ENCODE measurements around the gene CALN1. TPM values are rescaled to one million over a fixed set of nuclear protein-coding genes. Genes with fewer than 3 reads are reported as not detected.

Gene CALN1
- polyA plus RNA-seq, 1 donor from 2014 or later, result 7.8 TPM

- H3K9me3 ChIP-seq (ENCODE audit: low read length), result no peaks in the 10 kb centered on the region
- no peaks in the 10 kb centered on the region for H3F3A ChIP-seq (ENCODE audit: insufficient read depth, low read length, poor library complexity, severe bottlenecking)
- H2AFZ ChIP-seq (ENCODE audit: low read depth, low read length), result no peak overlapping the region
- no peak overlapping the region for H3K9ac ChIP-seq (ENCODE audit: low read length)
- no peaks in the 10 kb centered on the region for H3K27me3 ChIP-seq (ENCODE audit: insufficient read depth, low read depth, low read length)
- no peaks in the 10 kb centered on the region for H4K20me1 ChIP-seq (ENCODE audit: insufficient read depth)
- TF ChIP-seq TAF1 (IDR thresholded peaks at IDR 0.05; ENCODE audit: low read depth), result no peak
- no peak for TF ChIP-seq RAD21 (conservative IDR thresholded peaks at IDR 0.05)
- H3K9me2 ChIP-seq (ENCODE audit: insufficient read depth, low read length), result no peaks in the 10 kb centered on the region
- H3K27ac ChIP-seq (ENCODE audit: low read length), result no peak overlapping the region
- no peaks in the 10 kb centered on the region for H3K79me2 ChIP-seq (replicated peaks; ENCODE audit: insufficient read depth, low read length)
- no peaks in the 10 kb centered on the region for H3K36me3 ChIP-seq (ENCODE audit: insufficient read depth, low read length)
- H3K4me2 ChIP-seq (ENCODE audit: low read length), result no peak overlapping the region
- H3K4me3 ChIP-seq (ENCODE audit: low read length), result no peak overlapping the region
Observed at GRCh38 chr7:71851776-71852498, 560.2 kb downstream of the CALN1 start.

GRCh38 chr7:71846160-71846559 is 566.0 kb downstream of the CALN1 start:
- Histone ChIP-seq H3K9me3 (ENCODE audit: low read length) (no peaks in the 10 kb centered on the region), H3K36me3 (ENCODE audit: insufficient read depth, low read length) (no peaks in the 10 kb centered on the region), H3F3A (ENCODE audit: insufficient read depth, low read length, poor library complexity, severe bottlenecking) (no peaks in the 10 kb centered on the region), H3K27ac (ENCODE audit: low read length) (no peak overlapping the region), H3K4me3 (ENCODE audit: low read length) (no peak overlapping the region), H2AFZ (ENCODE audit: low read depth, low read length) (no peak overlapping the region), H3K4me2 (ENCODE audit: low read length) (no peak overlapping the region), H3K79me2 (replicated peaks; ENCODE audit: insufficient read depth, low read length) (no peaks in the 10 kb centered on the region), H3K27me3 (ENCODE audit: insufficient read depth, low read depth, low read length) (no peaks in the 10 kb centered on the region), H3K9ac (ENCODE audit: low read length) (no peak overlapping the region), H4K20me1 (ENCODE audit: insufficient read depth) (no peaks in the 10 kb centered on the region), H3K9me2 (ENCODE audit: insufficient read depth, low read length) (no peaks in the 10 kb centered on the region)
- TF ChIP-seq RAD21 (conservative IDR thresholded peaks at IDR 0.05) (no peak), SMC3 (conservative IDR thresholded peaks at IDR 0.05; ENCODE audit: poor library complexity) (no peak), POLR2AphosphoS5 (IDR thresholded peaks at IDR 0.05) (no peak), EP300 (conservative IDR thresholded peaks at IDR 0.05; ENCODE audit: poor library complexity, severe bottlenecking) (no peak)
- TF ChIP-seq, protein P1, sequence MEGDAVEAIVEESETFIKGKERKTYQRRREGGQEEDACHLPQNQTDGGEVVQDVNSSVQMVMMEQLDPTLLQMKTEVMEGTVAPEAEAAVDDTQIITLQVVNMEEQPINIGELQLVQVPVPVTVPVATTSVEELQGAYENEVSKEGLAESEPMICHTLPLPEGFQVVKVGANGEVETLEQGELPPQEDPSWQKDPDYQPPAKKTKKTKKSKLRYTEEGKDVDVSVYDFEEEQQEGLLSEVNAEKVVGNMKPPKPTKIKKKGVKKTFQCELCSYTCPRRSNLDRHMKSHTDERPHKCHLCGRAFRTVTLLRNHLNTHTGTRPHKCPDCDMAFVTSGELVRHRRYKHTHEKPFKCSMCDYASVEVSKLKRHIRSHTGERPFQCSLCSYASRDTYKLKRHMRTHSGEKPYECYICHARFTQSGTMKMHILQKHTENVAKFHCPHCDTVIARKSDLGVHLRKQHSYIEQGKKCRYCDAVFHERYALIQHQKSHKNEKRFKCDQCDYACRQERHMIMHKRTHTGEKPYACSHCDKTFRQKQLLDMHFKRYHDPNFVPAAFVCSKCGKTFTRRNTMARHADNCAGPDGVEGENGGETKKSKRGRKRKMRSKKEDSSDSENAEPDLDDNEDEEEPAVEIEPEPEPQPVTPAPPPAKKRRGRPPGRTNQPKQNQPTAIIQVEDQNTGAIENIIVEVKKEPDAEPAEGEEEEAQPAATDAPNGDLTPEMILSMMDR (IDR thresholded peaks at IDR 0.05; ENCODE audit: poor library complexity, severe bottlenecking), result no peak
- TF ChIP-seq, protein P2, sequence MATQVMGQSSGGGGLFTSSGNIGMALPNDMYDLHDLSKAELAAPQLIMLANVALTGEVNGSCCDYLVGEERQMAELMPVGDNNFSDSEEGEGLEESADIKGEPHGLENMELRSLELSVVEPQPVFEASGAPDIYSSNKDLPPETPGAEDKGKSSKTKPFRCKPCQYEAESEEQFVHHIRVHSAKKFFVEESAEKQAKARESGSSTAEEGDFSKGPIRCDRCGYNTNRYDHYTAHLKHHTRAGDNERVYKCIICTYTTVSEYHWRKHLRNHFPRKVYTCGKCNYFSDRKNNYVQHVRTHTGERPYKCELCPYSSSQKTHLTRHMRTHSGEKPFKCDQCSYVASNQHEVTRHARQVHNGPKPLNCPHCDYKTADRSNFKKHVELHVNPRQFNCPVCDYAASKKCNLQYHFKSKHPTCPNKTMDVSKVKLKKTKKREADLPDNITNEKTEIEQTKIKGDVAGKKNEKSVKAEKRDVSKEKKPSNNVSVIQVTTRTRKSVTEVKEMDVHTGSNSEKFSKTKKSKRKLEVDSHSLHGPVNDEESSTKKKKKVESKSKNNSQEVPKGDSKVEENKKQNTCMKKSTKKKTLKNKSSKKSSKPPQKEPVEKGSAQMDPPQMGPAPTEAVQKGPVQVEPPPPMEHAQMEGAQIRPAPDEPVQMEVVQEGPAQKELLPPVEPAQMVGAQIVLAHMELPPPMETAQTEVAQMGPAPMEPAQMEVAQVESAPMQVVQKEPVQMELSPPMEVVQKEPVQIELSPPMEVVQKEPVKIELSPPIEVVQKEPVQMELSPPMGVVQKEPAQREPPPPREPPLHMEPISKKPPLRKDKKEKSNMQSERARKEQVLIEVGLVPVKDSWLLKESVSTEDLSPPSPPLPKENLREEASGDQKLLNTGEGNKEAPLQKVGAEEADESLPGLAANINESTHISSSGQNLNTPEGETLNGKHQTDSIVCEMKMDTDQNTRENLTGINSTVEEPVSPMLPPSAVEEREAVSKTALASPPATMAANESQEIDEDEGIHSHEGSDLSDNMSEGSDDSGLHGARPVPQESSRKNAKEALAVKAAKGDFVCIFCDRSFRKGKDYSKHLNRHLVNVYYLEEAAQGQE (IDR thresholded peaks at IDR 0.05; ENCODE audit: borderline replicate concordance), result no peak

DNA sequence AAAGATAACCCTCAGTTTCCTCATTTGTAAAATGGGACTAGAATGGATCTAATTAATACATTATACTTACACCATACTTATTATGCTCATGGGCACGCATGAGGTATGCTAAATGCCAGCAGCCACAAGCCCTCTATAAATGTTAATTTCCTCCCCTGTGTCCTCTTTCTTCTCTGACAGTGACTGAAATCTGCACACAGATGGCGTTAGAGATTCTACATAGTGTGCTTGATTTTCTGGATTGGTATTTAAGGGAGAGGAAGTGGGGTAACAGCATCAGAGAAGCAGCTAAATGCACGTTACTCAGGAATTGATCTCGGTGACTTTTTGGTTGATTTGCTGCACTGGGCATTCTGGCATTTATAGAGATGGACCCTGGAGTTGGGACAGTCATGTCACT is 568.5 kb downstream of the CALN1 start:
- H3F3A ChIP-seq (ENCODE audit: insufficient read depth, low read length, poor library complexity, severe bottlenecking), result no peaks in the 10 kb centered on the region
- H3K9me3 ChIP-seq (ENCODE audit: low read length), result no peaks in the 10 kb centered on the region
- no peak overlapping the region for H3K4me2 ChIP-seq (ENCODE audit: low read length)
- H3K4me3 ChIP-seq (ENCODE audit: low read length), result no peak overlapping the region
- no peaks in the 10 kb centered on the region for H3K79me2 ChIP-seq (replicated peaks; ENCODE audit: insufficient read depth, low read length)
- H3K9ac ChIP-seq (ENCODE audit: low read length), result no peak overlapping the region
- H4K20me1 ChIP-seq (ENCODE audit: insufficient read depth), result no peaks in the 10 kb centered on the region
- no peaks in the 10 kb centered on the region for H3K9me2 ChIP-seq (ENCODE audit: insufficient read depth, low read length)
- H2AFZ ChIP-seq (ENCODE audit: low read depth, low read length), result no peak overlapping the region
- no peaks in the 10 kb centered on the region for H3K27me3 ChIP-seq (ENCODE audit: insufficient read depth, low read depth, low read length)
- no peak overlapping the region for H3K27ac ChIP-seq (ENCODE audit: low read length)
- TF ChIP-seq RAD21 (conservative IDR thresholded peaks at IDR 0.05) (peak; percentile 64), SMC3 (conservative IDR thresholded peaks at IDR 0.05; ENCODE audit: poor library complexity) (peak; percentile 64), EZH2 (IDR thresholded peaks at IDR 0.05; ENCODE audit: borderline replicate concordance, insufficient read depth, low read length, poor library complexity, severe bottlenecking) (no peak), MXI1 (conservative IDR thresholded peaks at IDR 0.05; ENCODE audit: poor library complexity, severe bottlenecking) (no peak), TAF1 (IDR thresholded peaks at IDR 0.05; ENCODE audit: low read depth) (no peak)
- TF ChIP-seq, protein P1 (IDR thresholded peaks at IDR 0.05; ENCODE audit: poor library complexity, severe bottlenecking), result peak; percentile 61
- H3K36me3 ChIP-seq (ENCODE audit: insufficient read depth, low read length), result no peaks in the 10 kb centered on the region

Data from neural cell (in vitro differentiated cells).